Endothelial cell of hepatic sinusoid (primary cell): ENCODE data around the gene TBC1D4.

Source experiments
- in situ Hi-C: cut with HindIII; loops from 2 replicates; pipeline ENCODE4 v1.10.0; 2017; ENCODE audit warnings: low sequenced_read_pairs

The TBC1D4 gene

DNA sequence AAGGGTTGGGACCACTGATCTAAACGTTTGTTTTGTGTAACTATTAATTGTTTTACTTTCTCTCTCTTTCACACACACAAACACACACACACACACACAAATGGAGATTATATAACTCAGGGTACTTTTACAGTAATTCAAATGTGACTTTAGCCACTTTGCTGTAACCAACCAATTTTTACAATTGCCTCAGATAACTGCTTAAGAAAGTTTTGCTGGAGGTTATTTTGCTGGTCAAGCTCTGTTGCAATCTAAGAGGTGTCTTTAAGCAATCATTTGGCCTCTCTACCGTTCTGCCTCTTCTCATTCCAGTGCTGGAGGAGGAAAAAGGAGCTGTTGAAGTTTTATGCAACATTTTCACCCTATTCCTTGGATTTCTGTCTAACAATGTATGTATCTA lies 63.0 kb downstream of the TBC1D4 start:
- in situ Hi-C loops, result no loop called here

DNA sequence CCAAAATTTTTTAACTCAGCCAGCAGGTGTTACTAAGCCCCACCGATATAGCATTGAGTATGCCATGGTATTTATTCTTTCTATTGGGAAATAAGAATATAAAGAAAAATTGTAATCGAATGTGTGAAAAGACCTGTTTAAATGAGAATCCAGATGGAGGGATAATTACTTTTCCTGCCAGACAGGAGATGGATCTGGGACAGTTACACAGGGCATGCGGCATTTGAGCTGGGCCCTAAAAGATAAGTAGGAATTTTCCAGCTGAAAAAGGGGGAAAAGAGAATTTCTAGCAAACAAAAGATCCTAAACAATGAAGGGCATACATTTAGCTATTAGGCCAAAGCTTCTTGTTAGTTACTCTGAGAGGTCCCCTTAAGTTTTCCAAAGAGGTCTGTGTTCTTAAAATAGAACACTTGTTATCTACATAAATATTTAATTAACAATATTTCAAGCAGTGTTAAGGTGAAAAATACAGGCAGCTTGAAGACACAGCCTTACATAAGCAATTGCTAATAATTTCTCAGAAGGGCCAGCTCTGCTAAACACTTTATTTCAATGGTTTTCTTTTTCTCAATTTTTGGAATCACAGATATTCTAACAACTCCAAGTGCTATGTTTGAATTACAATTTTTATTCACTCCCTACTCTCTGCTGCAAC lies 63.7 kb downstream of the TBC1D4 start:
- in situ Hi-C loops, result no loop called here

DNA sequence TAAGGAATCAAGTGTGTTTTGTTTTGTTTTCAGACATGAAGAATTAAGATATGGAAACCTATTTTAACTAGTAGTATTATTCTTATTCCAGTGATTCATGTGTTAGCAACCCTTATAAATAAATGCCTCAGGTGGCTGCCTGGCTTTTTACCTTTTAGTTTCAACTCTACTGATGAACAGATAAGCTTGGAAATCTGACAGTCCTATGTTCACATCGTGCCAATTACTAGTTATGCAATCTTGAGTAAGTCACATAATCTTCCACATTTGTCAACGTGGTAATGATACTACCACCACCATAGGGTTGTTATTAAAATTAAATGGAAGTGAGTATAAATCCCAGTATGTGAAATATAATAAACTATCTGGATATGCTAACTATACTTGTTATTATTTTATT lies 64.3 kb downstream of the TBC1D4 start:
- in situ Hi-C loops, result no loop called here

DNA sequence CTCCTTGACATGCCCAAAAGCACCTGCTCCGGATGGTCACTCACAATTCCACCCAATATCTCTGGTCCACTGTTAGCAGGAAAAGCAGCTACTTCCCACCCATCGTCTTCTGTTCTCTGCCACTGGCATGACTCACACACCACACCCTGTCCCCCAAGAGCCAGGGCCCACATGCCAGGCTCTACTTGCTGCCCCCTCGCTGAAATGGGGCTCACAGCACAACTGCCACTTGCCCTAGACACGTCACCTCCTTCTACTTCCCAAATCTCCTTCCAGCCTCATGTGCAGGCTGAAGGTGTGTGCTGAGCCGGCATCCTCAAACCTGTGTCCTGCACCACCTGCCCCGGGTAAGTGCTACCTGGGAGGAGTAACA lies 65.0 kb downstream of the TBC1D4 start:
- in situ Hi-C loops, result no loop called here

DNA sequence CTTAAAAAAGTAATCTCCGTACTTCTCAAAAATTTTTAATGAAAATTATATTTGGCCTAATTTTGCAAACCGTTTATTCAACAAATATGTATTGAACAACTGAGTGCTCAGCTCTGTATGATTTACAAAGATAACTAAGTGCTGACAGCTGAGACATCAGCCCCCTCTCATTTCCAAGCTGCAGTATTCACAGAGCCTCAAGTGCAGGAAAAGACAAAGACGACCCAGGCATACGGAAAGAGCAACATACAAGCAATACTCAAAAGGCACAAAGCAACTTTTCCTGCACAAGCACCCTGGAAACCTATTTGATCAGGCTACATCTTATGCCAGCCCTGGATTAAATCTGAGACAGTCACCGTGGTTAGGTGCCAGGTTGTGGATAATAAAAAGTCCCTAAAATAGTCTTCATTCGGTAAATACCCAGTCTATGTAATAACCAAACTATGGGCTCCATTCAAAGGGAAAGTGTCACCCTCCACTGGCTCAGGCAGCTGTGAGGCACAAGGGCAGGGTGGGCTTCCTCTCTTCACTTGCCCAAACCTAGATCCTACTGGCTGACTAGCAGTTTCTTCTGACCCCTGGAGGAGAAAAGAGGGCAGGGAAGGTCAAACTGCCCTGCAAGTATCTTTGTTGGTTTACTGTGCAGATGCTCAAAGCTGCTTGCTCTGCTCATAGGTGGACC lies 65.5 kb downstream of the TBC1D4 start:
- in situ Hi-C loops, result no loop called here

DNA sequence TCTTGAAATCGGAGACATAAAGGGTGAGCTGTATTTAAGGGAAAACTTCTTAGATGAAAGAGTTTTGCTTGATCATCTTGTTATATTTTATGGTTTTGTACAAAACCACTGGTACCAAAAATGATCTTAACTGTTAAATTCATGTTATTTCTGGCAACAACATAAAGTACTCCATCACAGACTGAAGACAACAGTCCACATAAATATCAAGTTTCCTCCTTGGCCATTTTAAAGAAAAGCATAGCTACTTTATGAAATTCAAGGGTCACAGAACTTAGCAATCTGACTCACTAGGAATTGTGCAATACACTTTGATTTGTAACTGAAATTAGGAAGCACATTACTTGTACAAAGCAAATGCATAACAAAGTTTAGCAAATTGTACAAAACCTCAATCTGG lies 66.3 kb downstream of the TBC1D4 start:
- in situ Hi-C loops, result no loop called here

DNA sequence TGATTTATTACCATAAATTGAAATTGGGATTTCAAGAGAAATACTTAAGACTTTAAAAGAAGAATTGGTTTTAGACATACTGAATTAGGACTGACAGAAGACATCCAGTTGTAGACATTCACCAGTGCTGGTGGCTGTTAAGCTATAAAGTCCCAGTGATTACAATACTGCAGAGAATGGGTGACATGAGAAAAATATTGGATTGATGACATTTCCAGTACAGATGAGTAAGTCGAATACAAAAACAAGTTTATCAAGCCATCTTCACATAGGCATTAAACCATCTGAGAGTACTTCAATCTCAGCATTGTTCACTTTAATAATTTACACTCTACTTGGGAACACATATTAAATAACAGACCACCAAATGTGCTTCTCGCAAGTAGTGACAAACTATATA lies 66.8 kb downstream of the TBC1D4 start:
- in situ Hi-C loops, result no loop called here

DNA sequence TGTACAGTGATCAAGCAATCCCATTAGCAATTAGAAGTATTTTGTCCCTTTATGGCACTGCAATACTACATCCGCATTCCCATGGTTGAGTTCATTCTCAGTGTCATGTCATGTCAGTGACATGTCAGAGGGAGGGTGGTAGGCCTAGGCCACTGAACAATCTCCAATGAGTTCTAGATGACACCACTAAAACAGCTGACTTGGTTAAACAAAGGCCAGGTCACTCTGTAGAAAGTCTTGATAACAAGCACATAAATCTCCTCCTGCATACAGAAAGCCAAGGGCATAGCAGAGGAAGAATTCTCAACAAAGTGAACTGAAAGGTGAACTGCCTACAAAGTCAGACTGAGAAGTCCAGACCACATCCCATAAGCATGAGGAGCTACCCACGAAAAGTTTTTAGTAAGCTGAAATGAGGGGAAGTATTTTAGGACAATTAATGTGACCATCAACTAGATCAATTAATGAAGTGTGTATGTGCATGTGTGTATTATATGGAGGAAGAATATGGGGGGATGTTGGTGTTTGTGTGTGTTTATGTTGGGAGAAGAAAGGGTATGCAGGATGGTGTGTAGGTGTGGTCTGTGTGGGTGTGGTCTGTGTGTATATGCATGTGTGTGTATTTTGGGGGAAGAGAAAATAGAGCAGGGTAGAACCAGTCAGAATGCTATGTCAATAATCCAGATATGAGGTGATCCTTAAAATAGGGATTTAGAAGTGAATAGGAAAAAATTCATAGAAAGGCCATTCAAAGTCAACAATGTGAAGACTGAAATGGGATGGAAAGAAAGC lies 67.7 kb downstream of the TBC1D4 start:
- in situ Hi-C loops, result no loop called here

DNA sequence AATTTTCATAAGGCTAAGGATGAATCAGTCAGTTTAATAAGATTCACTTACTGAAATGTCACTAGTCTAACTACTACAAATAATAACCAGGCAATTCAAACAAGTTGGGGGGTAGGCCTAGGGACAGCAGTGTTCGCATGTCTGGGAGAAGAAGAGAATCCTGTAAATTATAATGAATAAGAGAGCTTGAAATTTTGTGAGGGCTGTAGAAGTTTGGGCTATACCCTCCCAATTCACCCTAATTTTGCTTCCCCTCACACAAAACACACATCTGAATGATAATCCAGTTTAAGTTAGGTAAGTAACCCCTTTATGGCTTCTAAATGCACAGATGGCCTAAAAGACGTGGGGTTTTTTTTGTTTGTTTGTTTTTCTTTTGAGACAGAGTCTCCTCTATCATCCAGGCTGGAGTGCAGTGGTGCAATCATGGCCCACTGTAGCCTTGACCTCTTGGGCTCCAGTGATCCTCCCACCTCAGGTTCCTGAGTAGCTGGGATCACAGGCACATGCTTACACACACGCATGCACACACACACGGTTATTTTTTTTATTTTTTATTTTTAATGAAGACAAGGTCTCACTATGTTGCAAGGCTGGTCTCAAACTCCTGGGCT lies 69.9 kb downstream of the TBC1D4 start:
- in situ Hi-C loops, result no loop called here

DNA sequence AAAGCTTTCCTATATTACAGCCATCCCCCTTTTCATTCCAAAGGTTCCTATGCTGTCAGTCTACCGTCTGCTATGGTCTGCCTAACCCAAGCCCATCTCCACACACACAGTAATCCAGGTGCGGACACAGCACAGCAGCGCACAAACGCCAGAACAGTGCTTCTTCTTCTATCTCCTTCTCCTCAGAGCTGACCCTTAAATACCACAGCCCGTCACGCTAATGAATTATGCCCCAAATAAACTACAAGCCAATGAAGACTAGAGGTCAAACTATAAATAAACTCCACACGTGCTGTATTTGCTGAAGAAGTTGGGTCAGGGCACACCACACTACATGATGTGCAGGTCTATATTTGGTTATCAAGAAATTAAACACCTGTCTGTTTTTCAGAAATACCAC lies 71.8 kb downstream of the TBC1D4 start:
- in situ Hi-C loops, result no loop called here

DNA sequence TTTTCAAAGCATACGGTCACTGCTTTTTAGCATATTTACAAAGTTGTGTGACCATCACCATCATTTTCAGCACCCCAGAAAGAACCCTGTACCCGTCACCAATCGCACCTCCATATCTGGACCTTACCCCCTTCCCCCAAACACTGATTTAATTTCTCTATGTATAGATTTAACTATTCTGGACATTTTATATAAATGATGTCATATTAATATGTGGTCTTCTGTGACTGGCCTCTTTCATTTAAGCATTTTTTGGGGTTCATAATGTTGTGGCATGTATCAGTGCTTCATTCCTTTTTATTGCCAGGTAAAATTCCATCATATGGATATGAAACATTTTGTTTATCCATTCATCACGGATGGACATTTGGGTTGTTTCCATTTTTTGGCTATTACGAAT lies 74.0 kb downstream of the TBC1D4 start:
- in situ Hi-C loops, result no loop called here

DNA sequence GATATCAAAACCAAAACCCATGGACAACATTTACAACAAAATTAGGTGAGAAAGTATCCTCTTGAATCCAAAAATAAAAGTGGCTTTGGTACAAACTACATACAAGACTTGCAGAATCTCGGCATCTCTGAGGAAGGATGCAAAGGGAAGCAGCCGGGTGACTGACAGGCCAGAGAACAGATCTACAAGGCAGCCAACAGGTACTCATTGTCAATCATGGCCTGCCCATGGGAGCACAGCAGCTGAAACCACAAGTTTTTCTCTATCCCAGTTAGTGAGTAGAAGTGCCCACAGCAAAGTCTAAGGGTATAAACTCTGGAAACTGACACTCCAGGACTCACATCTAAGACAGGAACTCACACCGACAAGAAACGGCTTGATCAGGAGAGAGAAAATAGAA lies 74.5 kb downstream of the TBC1D4 start:
- in situ Hi-C loops, result no loop called here

DNA sequence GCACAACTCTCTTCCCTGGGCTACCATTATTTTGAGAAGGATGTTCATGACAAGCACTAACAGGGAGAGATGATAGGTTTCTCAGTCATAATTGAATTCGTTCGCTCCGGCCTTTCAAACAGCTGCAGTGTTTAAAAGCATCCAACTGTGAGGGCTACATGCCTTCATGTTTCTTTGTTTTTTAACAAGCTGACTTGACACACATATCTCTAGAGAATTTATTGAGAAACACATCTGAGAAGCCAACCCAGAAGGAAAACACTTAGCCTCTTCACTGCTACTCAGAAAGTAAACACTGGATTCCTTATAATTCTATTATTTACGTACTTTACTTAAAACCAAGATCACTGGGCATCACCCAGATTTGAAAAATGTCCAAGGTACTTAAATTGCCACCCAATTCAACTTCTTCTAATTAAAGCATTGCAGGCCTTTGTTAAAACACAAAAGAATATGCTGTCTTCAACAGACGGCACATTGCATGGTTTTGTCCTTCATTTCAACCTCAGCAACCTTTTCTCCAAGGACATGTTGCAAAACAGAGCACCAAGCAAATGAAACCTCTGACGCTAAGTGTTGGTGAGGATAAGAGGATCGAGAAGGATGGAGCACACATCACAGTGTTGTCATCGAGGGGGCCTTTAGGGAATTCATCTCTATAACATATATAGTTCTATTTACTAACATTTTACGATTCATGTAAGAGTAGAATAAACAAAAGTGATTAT lies 75.8 kb downstream of the TBC1D4 start:
- in situ Hi-C loops, result no loop called here

DNA sequence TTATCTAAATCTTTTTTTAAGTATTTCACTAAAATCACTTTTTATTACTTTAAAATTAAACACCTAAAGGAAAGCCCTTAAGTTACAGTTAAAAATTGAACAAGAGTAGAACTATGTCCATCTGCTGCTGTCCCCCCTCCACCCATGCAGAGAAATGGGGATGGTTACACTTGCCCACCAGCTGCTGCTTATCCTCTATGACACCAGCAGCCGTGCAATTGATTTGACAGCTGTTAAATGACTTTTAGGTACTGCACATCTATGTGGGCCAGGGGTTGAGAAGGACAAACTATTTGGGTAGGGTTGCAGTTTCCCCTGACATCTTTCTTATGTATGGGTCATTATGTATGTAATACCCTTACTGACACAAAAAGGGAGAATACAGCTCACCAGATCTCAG lies 77.2 kb downstream of the TBC1D4 start:
- in situ Hi-C loops, result no loop called here

DNA sequence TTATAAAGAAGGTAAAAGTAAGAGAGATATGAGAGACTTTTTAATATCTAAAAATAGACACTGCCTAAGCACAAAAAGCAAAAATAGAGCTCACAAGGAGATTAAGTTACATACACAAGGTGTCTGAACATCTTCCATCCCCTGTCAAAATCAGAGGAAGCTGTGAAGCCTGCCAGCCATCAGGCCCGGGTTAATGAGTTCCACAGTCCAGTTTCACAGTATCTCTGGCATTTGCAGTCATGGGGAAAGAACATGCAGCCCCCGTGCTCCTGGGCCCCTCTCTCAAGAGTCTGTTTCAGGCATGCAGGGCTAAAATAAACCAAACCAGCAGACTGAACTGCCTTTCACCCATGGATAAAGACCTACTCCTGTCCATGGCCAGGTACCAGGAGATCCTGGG lies 79.2 kb downstream of the TBC1D4 start:
- in situ Hi-C loops, result no loop called here

DNA sequence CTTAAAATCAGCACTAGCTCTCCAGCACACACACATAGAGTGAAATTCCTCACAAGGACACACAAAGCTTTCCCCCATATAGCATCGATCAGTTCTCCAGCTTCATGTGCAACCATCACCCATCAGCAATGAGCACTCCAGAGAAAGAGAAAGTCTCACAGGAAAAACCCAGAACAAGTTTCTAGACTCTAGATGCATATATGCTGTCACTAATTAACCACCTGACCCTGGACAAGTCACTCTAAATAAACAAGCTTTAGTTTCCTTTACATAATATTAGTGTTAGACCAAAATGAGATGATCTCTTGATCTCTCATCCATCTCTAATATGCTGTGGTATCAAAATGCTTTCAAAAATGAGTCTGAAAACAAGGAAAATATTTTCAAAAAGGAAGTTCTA lies 81.2 kb downstream of the TBC1D4 start:
- in situ Hi-C loops, result no loop called here

DNA sequence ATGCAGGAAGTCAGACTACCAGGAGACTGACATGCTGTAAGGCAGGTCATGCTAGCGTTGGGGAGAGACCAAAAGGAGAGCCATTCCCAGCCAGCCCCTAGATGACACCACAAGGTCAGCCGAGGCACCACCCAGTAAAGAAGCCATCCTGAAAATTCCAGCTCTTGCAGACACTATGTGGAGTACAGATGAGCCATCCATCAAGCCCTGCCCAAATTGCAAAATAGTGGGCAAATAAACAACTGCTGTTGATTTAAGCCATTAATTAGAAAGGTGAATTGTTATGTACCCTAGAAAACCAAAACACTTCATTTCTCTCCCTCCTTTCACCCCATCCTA lies 82.1 kb downstream of the TBC1D4 start:
- in situ Hi-C loops, result no loop called here

DNA sequence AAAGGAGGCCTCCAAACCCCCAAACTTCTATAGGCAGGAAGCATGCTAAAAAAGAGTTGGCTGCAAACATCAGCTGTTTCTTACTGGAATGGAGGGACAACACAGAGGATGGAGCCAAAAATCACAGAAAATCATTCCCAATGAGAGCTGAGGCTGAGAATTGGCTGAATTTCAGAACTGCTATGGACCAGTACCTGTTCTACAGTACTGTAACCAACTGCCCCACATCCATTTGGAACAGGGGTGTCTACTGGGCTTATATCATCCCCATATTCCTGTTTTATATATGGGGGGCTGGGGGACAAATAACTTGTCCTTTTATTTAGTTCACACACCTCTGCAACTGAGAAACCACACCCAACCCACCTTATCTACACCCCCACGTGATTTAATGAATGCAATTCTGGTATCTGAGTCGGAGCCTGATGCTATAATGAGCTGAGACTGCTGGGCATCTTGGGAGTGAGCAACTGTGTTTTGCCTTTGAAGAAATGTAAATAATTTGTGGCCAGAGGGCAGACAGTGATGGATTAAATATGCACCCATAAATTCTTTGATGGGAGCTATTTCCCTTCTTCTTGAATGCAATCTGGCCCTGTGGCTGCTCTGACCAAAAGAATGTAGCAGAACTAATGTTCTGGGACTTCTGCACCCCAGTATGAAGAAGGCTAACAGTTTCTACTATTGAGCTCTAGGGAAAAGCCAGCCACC lies 82.6 kb downstream of the TBC1D4 start:
- in situ Hi-C loops, result no loop called here

DNA sequence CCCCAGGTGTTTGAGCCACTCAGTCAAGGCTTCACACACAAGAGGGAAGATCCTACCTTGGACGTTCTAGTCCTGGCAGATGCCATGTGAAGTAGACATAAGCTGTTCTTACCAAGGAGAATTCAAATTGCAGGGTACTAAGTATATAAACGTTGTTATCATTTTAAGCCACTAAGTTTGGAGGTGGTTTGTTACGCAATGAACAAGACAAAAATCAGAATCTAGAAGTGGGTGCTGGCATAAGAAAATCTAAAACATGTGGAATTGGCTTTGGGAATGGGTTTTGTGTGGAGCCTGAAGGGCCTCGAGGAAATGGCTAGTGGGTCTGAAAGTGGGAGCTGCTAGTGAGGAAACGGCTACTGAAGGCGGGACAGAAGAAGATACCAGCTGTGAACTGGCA lies 83.9 kb downstream of the TBC1D4 start:
- in situ Hi-C loops, result no loop called here

DNA sequence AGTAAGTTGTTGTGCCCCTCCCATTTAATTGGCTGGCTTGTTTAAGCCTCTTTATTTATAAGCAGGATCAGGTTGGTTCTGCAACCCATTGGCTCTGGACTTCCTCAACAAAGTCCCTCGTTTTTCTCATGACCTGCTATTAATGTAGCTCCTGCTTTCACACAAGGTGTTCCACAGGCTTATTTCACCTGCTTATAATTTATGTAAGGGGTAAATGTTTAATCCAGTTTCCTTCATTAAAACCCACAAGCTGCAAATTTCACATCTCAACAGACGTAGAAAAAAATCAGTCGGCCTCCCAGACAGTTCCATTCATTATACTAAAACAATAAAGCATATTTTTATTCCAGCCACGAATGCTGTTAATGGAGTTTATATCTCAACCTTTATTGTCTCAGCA lies 86.1 kb downstream of the TBC1D4 start:
- in situ Hi-C loops, result no loop called here

DNA sequence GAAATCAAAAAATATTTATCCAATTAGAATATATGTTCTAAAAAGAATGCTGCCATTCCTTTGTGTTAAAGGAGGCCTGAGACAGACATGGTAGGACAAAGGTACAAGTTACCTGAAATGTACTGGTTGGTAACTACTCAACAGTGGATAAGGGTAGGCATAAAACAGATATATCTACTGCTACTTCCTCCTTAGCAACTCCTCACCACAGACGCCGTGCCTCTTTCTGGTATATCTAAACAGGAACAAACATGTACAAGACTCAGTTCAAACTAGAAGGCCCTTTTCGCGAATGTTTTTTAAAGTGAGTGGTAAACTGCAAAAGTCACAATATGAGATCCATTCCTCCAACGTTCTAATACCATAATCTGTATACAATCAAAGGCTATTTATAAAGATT lies 86.9 kb downstream of the TBC1D4 start:
- in situ Hi-C loops, result no loop called here
